Osteoblast (primary cell): ENCODE results near the gene PTPRD. TPM values are rescaled to one million over a fixed set of nuclear protein-coding genes. Genes with fewer than 3 reads are reported as not detected.

Experiments used
- DNase-seq: peaks from one replicate; pipeline ENCODE4 v3.0.0; 2011; ENCODE audit warnings: low spot score, mixed read lengths; ENCODE audit not compliant: insufficient read length; ENCODE audit errors: missing footprints
- H2AFZ ChIP-seq: 2 replicates; pipeline ENCODE4 v1.6.0; 2011; ENCODE audit warnings: mild to moderate bottlenecking, low read length
- H3K27ac ChIP-seq: 2 replicates; pipeline ENCODE4 v1.5.1; 2011; ENCODE audit warnings: mild to moderate bottlenecking, low read depth, low read length, moderate library complexity
- H3K27me3 ChIP-seq: 2 replicates; pipeline ENCODE4 v1.6.0; 2012; ENCODE audit warnings: mild to moderate bottlenecking, control low read depth, inconsistent platforms, low read length, moderate library complexity; ENCODE audit not compliant: insufficient read depth
- H3K36me3 ChIP-seq: 2 replicates; pipeline ENCODE4 v1.5.1; 2011; ENCODE audit warnings: mild to moderate bottlenecking, low read length, control low read depth, moderate library complexity; ENCODE audit not compliant: insufficient read depth
- H3K4me1 ChIP-seq: 2 replicates; pipeline ENCODE4 v1.5.1; 2011; ENCODE audit warnings: mild to moderate bottlenecking, low read length, control low read depth, moderate library complexity; ENCODE audit not compliant: insufficient read depth
- H3K4me2 ChIP-seq: 2 replicates; pipeline ENCODE4 v1.6.0; 2011; ENCODE audit warnings: mild to moderate bottlenecking, low read length; ENCODE audit not compliant: insufficient read depth
- H3K4me3 ChIP-seq: fragments of 200-600 bp; sonication (generic); 3 replicates; pipeline ENCODE4 v1.5.1; 2012; ENCODE audit warnings: mild to moderate bottlenecking, low read length, inconsistent platforms; ENCODE audit not compliant: insufficient read depth
- H3K79me2 ChIP-seq: 2 replicates; pipeline ENCODE4 v1.6.0; 2012; ENCODE audit warnings: mild to moderate bottlenecking, low read length, control low read depth, inconsistent platforms; ENCODE audit not compliant: insufficient read depth
- H3K9me3 ChIP-seq: 2 replicates; pipeline ENCODE4 v1.5.1; 2011; ENCODE audit warnings: low read depth, low read length, control low read depth
- H4K20me1 ChIP-seq: 2 replicates; pipeline ENCODE4 v1.6.0; 2012; ENCODE audit warnings: mild to moderate bottlenecking, low read length, control low read depth; ENCODE audit not compliant: insufficient read depth
- CTCF ChIP-seq: IDR thresholded peaks from 2 replicates; pipeline ENCODE4 v1.5.1; 2011; ENCODE audit warnings: mild to moderate bottlenecking, low read depth, low read length, moderate library complexity; ENCODE audit errors: extremely low read depth
- total RNA-seq: library from RNA; depleted of rRNA; stranded (reverse); fragments of >200 nt; gene quantifications from 2 replicates; pipeline ENCODE4 v1.2.3, GENCODE V29; 2012

PTPRD gene
- total RNA-seq, 1 donor, result 23.9 TPM

GRCh38 chr9:8715788-8716187 is 1897.0 kb downstream of the PTPRD start:
- DNase-seq, result no peak
- no peaks in the 10 kb centered on the region for H3K36me3 ChIP-seq
- no peaks in the 10 kb centered on the region for H3K27me3 ChIP-seq
- H3K4me3 ChIP-seq, result no peak overlapping the region
- no peak overlapping the region for H3K27ac ChIP-seq
- H3K79me2 ChIP-seq, result no peaks in the 10 kb centered on the region
- H2AFZ ChIP-seq, result no peak overlapping the region
- H3K4me2 ChIP-seq, result no peak overlapping the region
- peaks cover 5% of the 10 kb centered on the region for H3K4me1 ChIP-seq
- no peaks in the 10 kb centered on the region for H3K9me3 ChIP-seq
- TF ChIP-seq CTCF, result no peak
- H4K20me1 ChIP-seq, result no peaks in the 10 kb centered on the region

- Histone ChIP-seq H3K27ac (no peak overlapping the region), H2AFZ (no peak overlapping the region), H3K4me3 (no peak overlapping the region), H4K20me1 (no peaks in the 10 kb centered on the region), H3K36me3 (no peaks in the 10 kb centered on the region), H3K9me3 (no peaks in the 10 kb centered on the region), H3K4me2 (no peak overlapping the region), H3K79me2 (no peaks in the 10 kb centered on the region), H3K4me1 (peaks cover 5% of the 10 kb centered on the region), H3K27me3 (no peaks in the 10 kb centered on the region)
- TF ChIP-seq CTCF, result no peak
- no peak for DNase-seq
These were observed 1899.0 kb downstream of the PTPRD start for GRCh38 chr9:8713811-8714165.

GRCh38 chr9:8713149-8713810 is 1899.5 kb downstream of the PTPRD start:
- no peak overlapping the region for H3K4me2 ChIP-seq
- no peak for TF ChIP-seq CTCF
- no peak overlapping the region for H2AFZ ChIP-seq
- H3K27me3 ChIP-seq, result no peaks in the 10 kb centered on the region
- H3K27ac ChIP-seq, result no peak overlapping the region
- no peak overlapping the region for H3K4me3 ChIP-seq
- H3K9me3 ChIP-seq, result no peaks in the 10 kb centered on the region
- no peaks in the 10 kb centered on the region for H4K20me1 ChIP-seq
- H3K36me3 ChIP-seq, result no peaks in the 10 kb centered on the region
- H3K4me1 ChIP-seq, result peaks cover 5% of the 10 kb centered on the region
- no peaks in the 10 kb centered on the region for H3K79me2 ChIP-seq
- DNase-seq, result no peak

- Histone ChIP-seq H3K4me3 (no peak overlapping the region), H3K4me2 (no peak overlapping the region), H3K36me3 (no peaks in the 10 kb centered on the region), H3K9me3 (no peaks in the 10 kb centered on the region), H4K20me1 (no peaks in the 10 kb centered on the region), H3K79me2 (no peaks in the 10 kb centered on the region), H3K27ac (no peak overlapping the region), H3K27me3 (no peaks in the 10 kb centered on the region), H2AFZ (no peak overlapping the region), H3K4me1 (no peaks in the 10 kb centered on the region)
- TF ChIP-seq CTCF, result no peak
- no peak for DNase-seq
These were observed 1903.1 kb downstream of the PTPRD start for GRCh38 chr9:8709731-8710130.
